HG02973 (cell line): ENCODE measurements around the gene HINT3.
"Not testable (repeated sequence)": the region's sequence is repeated elsewhere in the genome, so short reads cannot be mapped to it uniquely, and the experiment has no call there.

Source experiments
- ATAC-seq: cut with Tn5 transposase; IDR thresholded peaks from one replicate; pipeline ENCODE4 v1.9.1; 2021; ENCODE audit warnings: moderate library complexity; ENCODE audit not compliant: unreplicated experiment

HINT3 gene

GRCh38 chr6:125994670-125995488 is 38.3 kb downstream of the HINT3 start:
- no peak for ATAC-seq

DNA sequence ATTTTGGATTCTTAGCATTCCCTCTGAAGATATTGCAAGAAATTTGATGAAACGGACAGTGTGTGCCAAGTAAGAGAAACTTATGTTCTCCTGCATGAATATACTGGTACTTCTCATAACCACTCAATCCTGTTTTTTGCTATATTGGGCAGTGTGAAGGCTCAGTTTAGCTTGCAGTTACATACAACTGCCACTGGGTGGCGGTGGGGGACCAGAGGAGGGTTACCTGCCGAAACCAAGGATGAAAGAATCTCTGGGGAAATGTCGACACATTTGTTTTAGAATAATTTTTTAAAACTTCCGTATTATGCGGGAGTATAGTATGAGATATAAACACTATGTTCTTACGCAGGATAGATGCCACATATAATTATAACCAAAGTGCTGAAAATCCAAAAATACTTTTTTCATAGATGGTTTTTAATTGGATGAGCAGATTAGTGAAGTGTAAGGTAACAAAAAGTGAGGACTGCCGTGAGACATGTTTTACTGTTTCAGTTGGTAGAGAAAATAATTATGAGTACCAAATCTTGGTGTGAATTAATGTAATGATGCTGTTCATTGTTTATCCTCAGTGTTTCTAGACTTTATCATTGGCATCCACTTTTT is 39.5 kb downstream of the HINT3 start:
- ATAC-seq: peak; percentile 95

- no peak for ATAC-seq
Observed at GRCh38 chr6:126002755-126003679, 46.4 kb downstream of the HINT3 start.

- ATAC-seq: no peak
Observed at GRCh38 chr6:126007800-126008199, 51.2 kb downstream of the HINT3 start.

DNA sequence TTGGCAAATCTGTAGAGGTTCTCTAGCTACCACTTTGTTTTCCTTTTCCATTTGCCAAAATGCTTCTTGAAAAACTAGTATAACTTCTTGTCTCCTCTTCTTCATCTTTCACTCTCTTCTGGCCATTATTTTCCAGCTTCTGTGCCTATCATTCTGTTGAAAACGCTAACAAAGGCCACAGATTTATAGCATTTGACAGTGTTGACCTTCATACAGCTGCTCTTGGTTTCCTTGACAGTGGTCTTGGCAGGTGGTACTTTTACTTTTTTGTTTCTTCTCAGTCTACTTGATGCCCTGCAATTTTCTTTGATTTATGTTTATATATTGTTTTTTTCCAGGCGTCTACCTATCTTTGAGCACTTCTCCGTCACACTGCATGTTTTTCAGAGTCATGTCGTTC is 53.5 kb downstream of the HINT3 start:
- no peak for ATAC-seq

GRCh38 chr6:126015863-126016262 is 59.3 kb downstream of the HINT3 start:
- ATAC-seq: no peak

GRCh38 chr6:126016591-126016990 is 60.0 kb downstream of the HINT3 start:
- no peak for ATAC-seq

DNA sequence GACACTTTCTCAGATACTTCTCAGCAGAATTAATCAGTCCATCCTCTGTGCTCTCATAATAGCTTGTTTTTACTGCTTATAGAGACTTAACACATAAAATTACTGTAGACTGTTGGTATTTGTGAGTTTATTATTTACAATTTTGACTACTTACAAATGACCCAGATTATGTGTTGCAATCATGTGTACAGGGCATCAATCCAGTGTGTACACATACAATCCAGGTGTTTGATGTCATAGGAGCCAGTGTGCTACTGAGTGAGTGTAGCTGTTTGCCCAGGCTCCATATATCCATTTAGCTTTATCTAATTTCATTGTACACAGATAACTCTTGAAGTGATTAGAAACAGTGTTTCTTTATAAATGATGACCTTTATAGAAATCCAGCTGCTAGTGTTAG is 61.1 kb downstream of the HINT3 start:
- ATAC-seq: no peak

GRCh38 chr6:126020305-126021050 is 63.9 kb downstream of the HINT3 start:
- ATAC-seq: no peak

DNA sequence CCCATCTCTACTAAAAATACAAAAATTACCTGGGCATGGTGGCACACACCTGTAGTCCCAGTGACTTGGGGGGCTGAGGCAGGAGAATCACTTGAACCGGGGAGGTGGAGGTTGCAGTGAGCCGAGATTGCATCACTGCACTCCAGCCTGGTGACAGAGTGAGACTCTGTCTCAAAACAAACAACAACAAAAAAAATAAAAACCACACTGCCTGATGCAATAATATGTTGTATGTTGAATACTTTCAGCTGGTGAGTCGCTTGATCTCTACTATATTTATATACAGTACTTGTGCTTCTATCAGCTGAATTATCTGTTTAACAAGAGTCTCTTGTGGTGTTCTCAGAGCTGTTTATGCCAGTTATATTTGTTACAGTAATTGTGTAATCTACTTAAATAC is 66.9 kb downstream of the HINT3 start:
- ATAC-seq: not testable (repeated sequence)

GRCh38 chr6:126026001-126026400 is 69.4 kb downstream of the HINT3 start:
- no peak for ATAC-seq

- ATAC-seq: no peak
Observed at GRCh38 chr6:126027601-126028000, 71.0 kb downstream of the HINT3 start.
